IPS DF 6.9 (cell line): ENCODE measurements around the gene ADCY2.

ENCODE experiments used
- DNase-seq: peaks from one replicate; pipeline ENCODE4 v3.0.0-alpha.2; 2013; ENCODE audit warnings: low read depth, low spot score
- H3K27ac ChIP-seq: one replicate; pipeline ENCODE4 v1.5.1; 2013; ENCODE audit warnings: low read length, control low read depth
- H3K27me3 ChIP-seq: 2 replicates; pipeline ENCODE4 v1.6.1; 2013; ENCODE audit warnings: mild to moderate bottlenecking, low read length; ENCODE audit not compliant: control insufficient read depth, insufficient read depth
- H3K36me3 ChIP-seq: 2 replicates; pipeline ENCODE4 v1.6.1; 2013; ENCODE audit warnings: low read length; ENCODE audit not compliant: control insufficient read depth, insufficient read depth
- H3K4me1 ChIP-seq: 2 replicates; pipeline ENCODE4 v1.6.1; 2013; ENCODE audit warnings: low read length; ENCODE audit not compliant: control insufficient read depth, insufficient read depth
- H3K4me3 ChIP-seq: 2 replicates; pipeline ENCODE4 v1.5.1; 2013; ENCODE audit warnings: mild to moderate bottlenecking, low read length
- H3K9me3 ChIP-seq: 2 replicates; pipeline ENCODE4 v1.6.1; 2013; ENCODE audit warnings: low read length, inconsistent platforms; ENCODE audit not compliant: control insufficient read depth, insufficient read depth
- WGBS: extraction: QIAGEN DNeasy Blood & Tissue Kit; methylation state at CpG from one replicate; pipeline ENCODE4 v1.1.7; 2013; ENCODE audit warnings: mixed read lengths, missing lambda C conversion rate; ENCODE audit not compliant: insufficient read length, insufficient coverage; 5-methylcytosine and 5-hydroxymethylcytosine counted together

ADCY2 gene

GRCh38 chr5:7642029-7642428, 246.1 kb downstream of the ADCY2 start:
- Histone ChIP-seq H3K4me1 (no peaks in the 10 kb centered on the region), H3K4me3 (no peak overlapping the region), H3K27ac (no peak overlapping the region), H3K36me3 (no peaks in the 10 kb centered on the region), H3K27me3 (no peaks in the 10 kb centered on the region), H3K9me3 (no peaks in the 10 kb centered on the region)
- DNase-seq: no peak

GRCh38 chr5:7644723-7645122, 248.8 kb downstream of the ADCY2 start:
- H3K9me3 ChIP-seq: no peaks in the 10 kb centered on the region
- H3K27ac ChIP-seq: no peak overlapping the region
- no peak for DNase-seq
- no peaks in the 10 kb centered on the region for H3K4me1 ChIP-seq
- H3K27me3 ChIP-seq: no peaks in the 10 kb centered on the region
- H3K4me3 ChIP-seq: no peak overlapping the region
- no peaks in the 10 kb centered on the region for H3K36me3 ChIP-seq
- no CpG with 5 or more reads among the region's 3 CpGs for WGBS

GRCh38 chr5:7650755-7651154, 254.8 kb downstream of the ADCY2 start:
- H3K9me3 ChIP-seq: no peaks in the 10 kb centered on the region
- DNase-seq: no peak
- H3K36me3 ChIP-seq: no peaks in the 10 kb centered on the region
- no peaks in the 10 kb centered on the region for H3K27me3 ChIP-seq
- no peaks in the 10 kb centered on the region for H3K4me1 ChIP-seq
- no peak overlapping the region for H3K4me3 ChIP-seq
- no peak overlapping the region for H3K27ac ChIP-seq
- WGBS: no CpG with 5 or more reads among the region's 6 CpGs

- H3K4me1 ChIP-seq: no peaks in the 10 kb centered on the region
- H3K9me3 ChIP-seq: no peaks in the 10 kb centered on the region
- H3K27ac ChIP-seq: no peak overlapping the region
- no peak overlapping the region for H3K4me3 ChIP-seq
- no peaks in the 10 kb centered on the region for H3K27me3 ChIP-seq
- no peaks in the 10 kb centered on the region for H3K36me3 ChIP-seq
- no CpG with 5 or more reads among the region's 6 CpGs for WGBS
- no peak for DNase-seq
Observed at GRCh38 chr5:7653046-7653445, 257.1 kb downstream of the ADCY2 start.

- no peak for DNase-seq
- Histone ChIP-seq H3K9me3 (no peaks in the 10 kb centered on the region), H3K27ac (no peak overlapping the region), H3K27me3 (no peaks in the 10 kb centered on the region), H3K4me3 (no peak overlapping the region), H3K4me1 (no peaks in the 10 kb centered on the region), H3K36me3 (no peaks in the 10 kb centered on the region)
- no CpG with 5 or more reads among the region's 3 CpGs for WGBS
Observed at GRCh38 chr5:7657153-7657552, 261.2 kb downstream of the ADCY2 start.

GRCh38 chr5:7659420-7659819, 263.5 kb downstream of the ADCY2 start:
- DNase-seq: no peak
- no peak overlapping the region for H3K27ac ChIP-seq

GRCh38 chr5:7662289-7662688, 266.4 kb downstream of the ADCY2 start:
- Histone ChIP-seq H3K4me1 (peaks cover 2% of the 10 kb centered on the region; the same call in 1 of the 2 replicates), H3K36me3 (no peaks in the 10 kb centered on the region), H3K9me3 (no peaks in the 10 kb centered on the region), H3K27ac (no peak overlapping the region), H3K27me3 (no peaks in the 10 kb centered on the region), H3K4me3 (no peak overlapping the region)
- DNase-seq: no peak
- WGBS: no CpG with 5 or more reads among the region's 6 CpGs

More at GRCh38 chr5:7659420-7659819, 263.5 kb downstream of the ADCY2 start:
- H3K4me3 ChIP-seq: no peak overlapping the region
- H3K4me1 ChIP-seq: peaks cover 2% of the 10 kb centered on the region; the same call in 1 of the 2 replicates
- H3K9me3 ChIP-seq: no peaks in the 10 kb centered on the region
- no peaks in the 10 kb centered on the region for H3K36me3 ChIP-seq
- WGBS: no CpG with 5 or more reads among the region's 4 CpGs
- H3K27me3 ChIP-seq: no peaks in the 10 kb centered on the region

GRCh38 chr5:7663808-7664207, 267.9 kb downstream of the ADCY2 start:
- Histone ChIP-seq H3K27ac (no peak overlapping the region), H3K27me3 (no peaks in the 10 kb centered on the region), H3K4me3 (no peak overlapping the region), H3K4me1 (peaks cover 2% of the 10 kb centered on the region; the same call in 1 of the 2 replicates), H3K9me3 (no peaks in the 10 kb centered on the region), H3K36me3 (no peaks in the 10 kb centered on the region)
- no CpG with 5 or more reads among the region's 3 CpGs for WGBS
- no peak for DNase-seq

- no CpG with 5 or more reads among the region's 2 CpGs for WGBS
- Histone ChIP-seq H3K9me3 (no peaks in the 10 kb centered on the region), H3K4me3 (no peak overlapping the region), H3K27me3 (no peaks in the 10 kb centered on the region), H3K27ac (no peak overlapping the region), H3K4me1 (peaks cover 2% of the 10 kb centered on the region; the same call in 1 of the 2 replicates), H3K36me3 (no peaks in the 10 kb centered on the region)
- DNase-seq: no peak
Observed at GRCh38 chr5:7664208-7664607, 268.3 kb downstream of the ADCY2 start.

GRCh38 chr5:7667216-7667767, 271.4 kb downstream of the ADCY2 start:
- no peak for DNase-seq
- no peaks in the 10 kb centered on the region for H3K9me3 ChIP-seq
- no CpG with 5 or more reads among the region's 5 CpGs for WGBS
- peaks cover 2% of the 10 kb centered on the region; the same call in 1 of the 2 replicates for H3K4me1 ChIP-seq
- no peak overlapping the region for H3K27ac ChIP-seq
- H3K36me3 ChIP-seq: no peaks in the 10 kb centered on the region
- H3K27me3 ChIP-seq: no peaks in the 10 kb centered on the region
- no peak overlapping the region for H3K4me3 ChIP-seq

- H3K27me3 ChIP-seq: no peaks in the 10 kb centered on the region
- no peaks in the 10 kb centered on the region for H3K36me3 ChIP-seq
- H3K9me3 ChIP-seq: no peaks in the 10 kb centered on the region
- no peak for DNase-seq
- peaks cover 1% of the 10 kb centered on the region; the same call in 1 of the 2 replicates for H3K4me1 ChIP-seq
- no CpG with 5 or more reads among the region's 1 CpG for WGBS
- H3K27ac ChIP-seq: no peak overlapping the region
- no peak overlapping the region for H3K4me3 ChIP-seq
Observed at GRCh38 chr5:7668161-7668560, 272.2 kb downstream of the ADCY2 start.
